K562 (cell line): ENCODE results near the gene PTPN11. TPM values are rescaled to one million over a fixed set of nuclear protein-coding genes. Genes with fewer than 3 reads are reported as not detected.

Experiments
- ATAC-seq: fragments of 200-7000 bp; cut with Tn5 transposase; 3 replicates; pipeline ENCODE4 v1.9.1; 2020; ENCODE audit warnings: moderate library complexity
- BruUV-seq: library from RNA; stranded (reverse); fragments of 400-500 nt; replicated peaks from 2 replicates; lab custom pipeline; 2021; lab: Mats Ljungman, UMichigan
- CTCF ChIA-PET: fragments of 300-600 bp; formaldehyde crosslinking; extraction: SDS; loops from one replicate; lab custom pipeline; 2021; ENCODE audit warnings: low intra/inter-chr PET ratio; lab: Yijun Ruan, JAX
- POLR2A ChIA-PET: fragments of 300-600, 350-650 bp; sonication (Branson Sonifier 250); formaldehyde crosslinking; extraction: SDS; loops from one replicate; lab custom pipeline; 2021; ENCODE audit warnings: antibody characterized with exemption, inconsistent platforms; lab: Yijun Ruan, JAX
- DNase-seq, 4 experiments: peaks; one replicate each; pipeline versions ENCODE4 v3.0.0 to v3.0.0-alpha.2; 2011 to 2018; ENCODE audit warnings: low spot score in 3 of 4, mixed read lengths in 3 of 4; ENCODE audit errors: extremely low read depth in 1 of 4
- FAIRE-seq: peaks from 2 replicates; lab custom pipeline; 2011; peaks lifted over from hg19 to GRCh38; lab: Jason Lieb, UNC
- H2AFZ ChIP-seq: 2 replicates; pipeline ENCODE4 v1.6.0; 2011; ENCODE audit warnings: low read depth, low read length, control low read depth, inconsistent platforms
- H3K27ac ChIP-seq: fragments of 200-600 bp; 3 replicates; pipeline ENCODE4 v1.8.0; 2011; ENCODE audit warnings: low read depth, mild to moderate bottlenecking, control low read depth, inconsistent platforms, low read length, moderate library complexity, mixed read lengths; ENCODE audit errors: extremely low read depth
- H3K27me3 ChIP-seq, 2 experiments: fragments of 300-600 bp in 1 of 2; 2 replicates in 1 of 2; 3 replicates in 1 of 2; pipeline versions ENCODE4 v1.6.0 to v1.8.0; 2011; ENCODE audit warnings: inconsistent platforms in 2 of 2, low read length in 2 of 2, mild to moderate bottlenecking in 1 of 2, mixed read lengths in 1 of 2, moderate library complexity in 1 of 2; ENCODE audit not compliant: control insufficient read depth in 2 of 2, insufficient read depth in 2 of 2
- H3K36me3 ChIP-seq: fragments of 300-600 bp; 3 replicates; pipeline ENCODE4 v1.8.0; 2011; ENCODE audit warnings: mild to moderate bottlenecking, low read length, inconsistent platforms; ENCODE audit not compliant: control insufficient read depth, insufficient read depth
- H3K4me1 ChIP-seq, 2 experiments: fragments of 200-600 bp in 1 of 2; replicated peaks in 1 of 2; 2 replicates in 1 of 2; 3 replicates in 1 of 2; pipeline versions ENCODE4 v1.5.1 to v1.8.0; 2011; ENCODE audit warnings: inconsistent platforms in 2 of 2, low read length in 2 of 2, mild to moderate bottlenecking in 1 of 2, mixed read lengths in 1 of 2, moderate library complexity in 1 of 2; ENCODE audit not compliant: control insufficient read depth in 2 of 2, insufficient read depth in 2 of 2
- H3K4me2 ChIP-seq: 2 replicates; pipeline ENCODE4 v1.6.1; 2011; ENCODE audit warnings: low read length, control low read depth, inconsistent platforms, mixed read lengths; ENCODE audit not compliant: insufficient read depth
- H3K4me3 ChIP-seq: fragments of 200-600 bp; sonication (generic), shearing (Covaris generic); 2 replicates; pipeline ENCODE4 v1.5.1; 2016; ENCODE audit warnings: control low read depth, inconsistent platforms
- H3K79me2 ChIP-seq: fragments of 200-600 bp; 3 replicates; pipeline ENCODE4 v1.8.0; 2011; ENCODE audit warnings: low read length, inconsistent platforms; ENCODE audit not compliant: control insufficient read depth, insufficient read depth
- H3K9ac ChIP-seq, 2 experiments: 2 replicates each; pipeline versions ENCODE4 v1.6.0 to v1.6.1; 2011; ENCODE audit warnings: low read depth in 2 of 2, low read length in 2 of 2, control low read depth in 1 of 2, inconsistent platforms in 1 of 2, mild to moderate bottlenecking in 1 of 2, mixed read lengths in 1 of 2; ENCODE audit not compliant: insufficient read depth in 1 of 2
- H3K9me1 ChIP-seq: one replicate; pipeline ENCODE4 v1.6.0; 2011; ENCODE audit warnings: inconsistent platforms, mild to moderate bottlenecking, low read length, moderate library complexity; ENCODE audit not compliant: control insufficient read depth, insufficient read depth
- H3K9me3 ChIP-seq: replicated peaks from 2 replicates; pipeline ENCODE4 v1.5.1; 2011; ENCODE audit warnings: low read depth, low read length, inconsistent platforms; ENCODE audit not compliant: control insufficient read depth, insufficient read depth
- H4K20me1 ChIP-seq: replicated peaks from 2 replicates; pipeline ENCODE4 v1.6.1; 2011; ENCODE audit warnings: low read length, inconsistent platforms, mixed read lengths; ENCODE audit not compliant: control insufficient read depth, insufficient read depth
- E2F1 ChIP-seq: sonication (generic); formaldehyde crosslinking; IDR thresholded peaks from 2 replicates; pipeline ENCODE4 v1.8.1; 2023; ENCODE audit warnings: mild to moderate bottlenecking, missing genetic modification reagents, moderate library complexity
- EP400 ChIP-seq: fragments of 450-650 bp; IDR thresholded peaks from 2 replicates; pipeline ENCODE4 v1.6.1; 2017; ENCODE audit warnings: antibody characterized with exemption, mild to moderate bottlenecking, moderate library complexity
- FOXM1 ChIP-seq, 2 experiments: fragments of 450-650 bp in 1 of 2; sonication (generic) in 1 of 2; formaldehyde crosslinking in 1 of 2; IDR thresholded peaks; 2 replicates each; pipeline versions ENCODE4 v1.6.1 to v1.9.0; 2017 to 2022; ENCODE audit warnings: low read depth in 2 of 2, mild to moderate bottlenecking in 2 of 2, missing genetic modification reagents in 1 of 2, moderate library complexity in 1 of 2
- IRF9 ChIP-seq: fragments of 450-650 bp; IDR thresholded peaks from 2 replicates; pipeline ENCODE4 v1.6.1; 2016; ENCODE audit warnings: missing biosample characterization, missing genetic modification characterization
- NFYB ChIP-seq: IDR thresholded peaks from 2 replicates; pipeline ENCODE4 v1.6.1; 2011; ENCODE audit warnings: mild to moderate bottlenecking, moderate library complexity; ENCODE audit not compliant: insufficient read length; ENCODE audit errors: extremely low read depth
- PHF8 ChIP-seq: fragments of 200-600 bp; sonication (generic); IDR thresholded peaks from 2 replicates; pipeline ENCODE4 v1.6.1; 2012; ENCODE audit warnings: mixed run types, mild to moderate bottlenecking, inconsistent platforms, low read length, moderate library complexity, borderline replicate concordance
- PREB ChIP-seq: sonication (generic); formaldehyde crosslinking; IDR thresholded peaks from 2 replicates; pipeline ENCODE4 v1.8.1; 2023; ENCODE audit warnings: mild to moderate bottlenecking, missing genetic modification reagents
- TFAP4 ChIP-seq: sonication (generic); formaldehyde crosslinking; IDR thresholded peaks from 2 replicates; pipeline ENCODE4 v1.8.0; 2022; ENCODE audit warnings: missing genetic modification reagents, mild to moderate bottlenecking, moderate library complexity, borderline replicate concordance
- USF2 ChIP-seq: sonication (generic); formaldehyde crosslinking; IDR thresholded peaks from 2 replicates; pipeline ENCODE4 v1.5.0; 2020; ENCODE audit warnings: missing genetic modification reagents
- ZC3H8 ChIP-seq: fragments of 450-650 bp; IDR thresholded peaks from 2 replicates; pipeline ENCODE4 v1.6.1; 2017
- ZNF12 ChIP-seq: sonication (generic); formaldehyde crosslinking; IDR thresholded peaks from 2 replicates; pipeline ENCODE4 v1.4.0; 2020; ENCODE audit warnings: mild to moderate bottlenecking, missing genetic modification reagents
- ZNF3 ChIP-seq: fragments of 250-450 bp; sonication (Bioruptor Pico); IDR thresholded peaks from 2 replicates; pipeline ENCODE4 v1.5.0; 2021; ENCODE audit warnings: mild to moderate bottlenecking, moderate library complexity
- ZNF324 ChIP-seq: fragments of 250-450 bp; sonication (Bioruptor Pico); IDR thresholded peaks from 2 replicates; pipeline ENCODE4 v1.4.0; 2020; ENCODE audit warnings: mild to moderate bottlenecking
- ZNF551 ChIP-seq: fragments of 250-450 bp; sonication (Bioruptor Pico); IDR thresholded peaks from 2 replicates; pipeline ENCODE4 v1.5.0; 2021; ENCODE audit warnings: mild to moderate bottlenecking, moderate library complexity
- WGBS: fragments of 100-300 bp; shearing (Covaris generic); methylation state at CpG from one replicate; pipeline ENCODE4 v1.1.6; 2016; ENCODE audit warnings: low coverage, mixed read lengths; ENCODE audit not compliant: insufficient coverage; ENCODE audit errors: missing lambda C conversion rate; 5-methylcytosine and 5-hydroxymethylcytosine counted together
- in situ Hi-C: fragments of 300-500 bp; cut with MboI; formaldehyde crosslinking; loops from 4 replicates; pipeline ENCODE4 v1.15.0; 2018; ENCODE audit warnings: inconsistent platforms, mixed read lengths
- intact Hi-C: fragments of 100-400 bp; cut with micrococcal nuclease; formaldehyde crosslinking; loops from 2 replicates; pipeline ENCODE4 v1.14.2; 2022
- polyA plus RNA-seq, 8 experiments: library from polyadenylated mRNA; depleted of rRNA in 4 of 8; stranded (reverse) in 5 of 8; unstranded in 3 of 8; fragments of >200 nt; fragmentation: Nextera tagmentation in 2 of 8; fragmentation: Illumina TruSeq in 1 of 8; extraction: Ambion mirVana in 2 of 8; extraction: Trizol in 1 of 8; gene quantifications; 2 replicates each; pipeline versions ENCODE4 v1.2.1 to v1.2.3, GENCODE V29; 2011 to 2014; ENCODE audit warnings: inconsistent platforms in 1 of 8, missing spikeins in 1 of 8
- total RNA-seq, 7 experiments: library from RNA; depleted of rRNA in 6 of 7; stranded (reverse); fragments of >200 nt in 6 of 7; fragmentation: Illumina TruSeq in 2 of 7; extraction: Trizol in 2 of 7; gene quantifications; 2 replicates each; pipeline versions ENCODE4 v1.2.1 to v1.2.3, GENCODE V29; 2011 to 2021; ENCODE audit warnings: low replicate concordance in 1 of 7

Gene PTPN11
- total and polyA plus RNA-seq, 9 of the 15 experiments (the other 6 are each of a cell fraction or from before 2014, with no cell fraction given) = 22.5 to 126 (median 79.7) TPM

- TF ChIP-seq ZC3H8 (no peak), ZNF3 (CRISPR knock-in tag) (peak; percentile 57; the same call in 1 of the 2 replicates), ZNF551 (no peak), USF2 (CRISPR knock-in tag) (no peak), FOXM1 (IDR thresholded peaks at IDR 0.05; ENCODE audit: low read depth) (peak; percentile 31; the same call in 1 of the 2 replicates), FOXM1 (CRISPR knock-in tag; IDR thresholded peaks at IDR 0.05; ENCODE audit: low read depth) (no peak), E2F1 (CRISPR knock-in tag) (no peak), EP400 (no peak; the same call in 1 of the 2 replicates)
Measured at GRCh38 chr12:112419297-112420133, 768 bp downstream of the PTPN11 start (continued).

GRCh38 chr12:112420740-112421139 is 2.0 kb downstream of the PTPN11 start:
- POLR2A ChIA-PET = no interaction called here
- FAIRE-seq = no peak
- CTCF ChIA-PET = no interaction called here
- no peak for TF ChIP-seq ZNF324 (CRISPR knock-in tag)
- TF ChIP-seq IRF9 (tag) = no peak
- TF ChIP-seq ZNF12 = no peak
- TF ChIP-seq NFYB = no peak
- no peak for TF ChIP-seq PREB (CRISPR knock-in tag)
- no peak for TF ChIP-seq TFAP4 (CRISPR knock-in tag)
- no peak for TF ChIP-seq PHF8

More at GRCh38 chr12:112420740-112421139, 2.0 kb downstream of the PTPN11 start:
- Histone ChIP-seq H3K79me2 (peaks cover 84% of the 10 kb centered on the region), H3K4me3 (no peak overlapping the region), H2AFZ (no peak overlapping the region), H3K9ac (no peak overlapping the region), H3K4me1 (peaks cover 8 to 11% of the 10 kb centered on the region in 2 experiments; a peak in 4 of 5 replicates), H3K27me3 (no peaks in the 10 kb centered on the region), H4K20me1 (peaks cover 9% of the 10 kb centered on the region), H3K4me2 (no peak overlapping the region), H3K27ac (no peak overlapping the region), H3K36me3 (peaks cover 32% of the 10 kb centered on the region; the same call in 2 of the 3 replicates), H3K9me3 (no peaks in the 10 kb centered on the region), H3K9me1 (no peaks in the 10 kb centered on the region)
- intact Hi-C loops (no loop called here), in situ Hi-C loops (no loop called here)
- 66% methylated on average over 3 of the region's 3 CpGs for WGBS
- no peak for DNase-seq
- BruUV-seq = no TSS peak
- ATAC-seq = no peak
